H9 (cell line): Measurements from ENCODE around the gene FOXN1. TPM values are rescaled to one million over a fixed set of nuclear protein-coding genes. Genes with fewer than 3 reads are reported as not detected.
A peak's percentile ranks its signal among the peaks of the same experiment; 100 is the strongest.

Experiments
- DNase-seq: peaks from one replicate; pipeline ENCODE4 v3.0.0-alpha.2; 2017
- H2AFZ ChIP-seq: one replicate; pipeline ENCODE4 v1.6.1; 2013; ENCODE audit warnings: mild to moderate bottlenecking, low read length, control low read depth, moderate library complexity
- H2AK5ac ChIP-seq: 2 replicates; pipeline ENCODE4 v1.6.1; 2013; ENCODE audit warnings: low read length, control low read depth, mixed read lengths; ENCODE audit not compliant: insufficient read length
- H2BK120ac ChIP-seq: one replicate; pipeline ENCODE4 v1.6.1; 2013; ENCODE audit warnings: low read depth, mild to moderate bottlenecking, low read length, control low read depth, inconsistent platforms; ENCODE audit not compliant: poor library complexity, severe bottlenecking
- H2BK12ac ChIP-seq: 2 replicates; pipeline ENCODE4 v1.6.1; 2013; ENCODE audit warnings: low read length, control low read depth, mixed read lengths, low read depth; ENCODE audit not compliant: insufficient read length
- H2BK15ac ChIP-seq: 2 replicates; pipeline ENCODE4 v1.6.1; 2013; ENCODE audit warnings: low read depth, low read length, control low read depth
- H2BK20ac ChIP-seq: one replicate; pipeline ENCODE4 v1.6.1; 2013; ENCODE audit warnings: low read depth, mild to moderate bottlenecking, low read length, control low read depth, inconsistent platforms; ENCODE audit not compliant: poor library complexity, severe bottlenecking
- H2BK5ac ChIP-seq: 2 replicates; pipeline ENCODE4 v1.6.1; 2013; ENCODE audit warnings: low read length, control low read depth, mixed read lengths; ENCODE audit not compliant: insufficient read length
- H3K14ac ChIP-seq: 2 replicates; pipeline ENCODE4 v1.6.1; 2013; ENCODE audit warnings: low read length, control low read depth; ENCODE audit not compliant: insufficient read depth
- H3K18ac ChIP-seq: 2 replicates; pipeline ENCODE4 v1.6.1; 2013; ENCODE audit warnings: low read depth, mild to moderate bottlenecking, mixed read lengths, low read length, control low read depth; ENCODE audit not compliant: insufficient read length
- H3K23ac ChIP-seq: 2 replicates; pipeline ENCODE4 v1.6.1; 2013; ENCODE audit warnings: low read length, control low read depth, mixed read lengths, low read depth; ENCODE audit not compliant: insufficient read length
- H3K23me2 ChIP-seq: 2 replicates; pipeline ENCODE4 v1.6.1; 2013; ENCODE audit warnings: low read depth, mild to moderate bottlenecking, mixed read lengths, low read length, control low read depth; ENCODE audit not compliant: insufficient read length, poor library complexity, severe bottlenecking
- H3K27ac ChIP-seq: 2 replicates; pipeline ENCODE4 v1.5.1; 2013; ENCODE audit warnings: low read length, control low read depth, mixed read lengths, low read depth; ENCODE audit not compliant: insufficient read length
- H3K27me3 ChIP-seq: 2 replicates; pipeline ENCODE4 v1.6.1; 2013; ENCODE audit warnings: low read length, control low read depth, inconsistent platforms; ENCODE audit not compliant: insufficient read depth
- H3K4ac ChIP-seq: 2 replicates; pipeline ENCODE4 v1.6.1; 2013; ENCODE audit warnings: low read depth, mild to moderate bottlenecking, control low read depth, inconsistent platforms, low read length, moderate library complexity
- H3K4me1 ChIP-seq: 2 replicates; pipeline ENCODE4 v1.6.1; 2013; ENCODE audit warnings: low read length, control low read depth, inconsistent platforms; ENCODE audit not compliant: insufficient read depth
- H3K4me2 ChIP-seq: 2 replicates; pipeline ENCODE4 v1.6.1; 2013; ENCODE audit warnings: low read length, control low read depth, mixed read lengths; ENCODE audit not compliant: insufficient read length, insufficient read depth
- H3K56ac ChIP-seq: 2 replicates; pipeline ENCODE4 v1.6.1; 2013; ENCODE audit warnings: low read depth, mild to moderate bottlenecking, mixed read lengths, low read length, control low read depth; ENCODE audit not compliant: insufficient read length
- H3K79me1 ChIP-seq: 2 replicates; pipeline ENCODE4 v1.6.1; 2013; ENCODE audit warnings: low read depth, mild to moderate bottlenecking, moderate library complexity, low read length, control low read depth, inconsistent platforms; ENCODE audit not compliant: insufficient read depth, poor library complexity, severe bottlenecking
- H3K79me2 ChIP-seq: 2 replicates; pipeline ENCODE4 v1.6.1; 2013; ENCODE audit warnings: low read length, control low read depth, inconsistent platforms; ENCODE audit not compliant: insufficient read depth
- H3K9ac ChIP-seq: 2 replicates; pipeline ENCODE4 v1.6.1; 2013; ENCODE audit warnings: low read length, control low read depth, mixed read lengths; ENCODE audit not compliant: insufficient read length; ENCODE audit errors: extremely low read depth
- H3K9me3 ChIP-seq: one replicate; pipeline ENCODE4 v1.6.1; 2013; ENCODE audit warnings: low read depth, low read length, inconsistent platforms; ENCODE audit not compliant: control insufficient read depth
- H3T11ph ChIP-seq: one replicate; pipeline ENCODE4 v1.6.1; 2013; ENCODE audit warnings: mild to moderate bottlenecking, low read length, control low read depth, inconsistent platforms
- H4K20me1 ChIP-seq: one replicate; pipeline ENCODE4 v1.6.1; 2013; ENCODE audit not compliant: control insufficient read depth, insufficient read length, insufficient read depth
- H4K5ac ChIP-seq: 2 replicates; pipeline ENCODE4 v1.6.1; 2013; ENCODE audit warnings: low read depth, mild to moderate bottlenecking, mixed read lengths, low read length, control low read depth; ENCODE audit not compliant: insufficient read length
- H4K8ac ChIP-seq: replicated peaks from 2 replicates; pipeline ENCODE4 v1.6.1; 2013; ENCODE audit warnings: low read length, control low read depth, mixed read lengths, low read depth; ENCODE audit not compliant: insufficient read length
- H4K91ac ChIP-seq: 2 replicates; pipeline ENCODE4 v1.6.1; 2013; ENCODE audit warnings: low read depth, mild to moderate bottlenecking, moderate library complexity, mixed read lengths, low read length, control low read depth; ENCODE audit not compliant: insufficient read length
- H3K27ac Mint-ChIP-seq, 3 experiments: 2 replicates in 2 of 3; 3 replicates in 1 of 3; pipeline ENCODE4 v1.8.0; 2020 to 2021; ENCODE audit warnings: mixed read lengths in 3 of 3, mild to moderate bottlenecking in 1 of 3, moderate library complexity in 1 of 3
- H3K27me3 Mint-ChIP-seq: 2 replicates; pipeline ENCODE4 v1.8.0; 2021; ENCODE audit warnings: low read depth, mild to moderate bottlenecking, moderate library complexity, mixed read lengths
- H3K36me3 Mint-ChIP-seq, 3 experiments: 2 replicates in 2 of 3; 3 replicates in 1 of 3; pipeline ENCODE4 v1.8.0; 2020 to 2021; ENCODE audit warnings: low read depth in 3 of 3, mixed read lengths in 3 of 3; ENCODE audit not compliant: insufficient read depth in 1 of 3
- H3K4me1 Mint-ChIP-seq, 2 experiments: 2 replicates each; pipeline ENCODE4 v1.8.0; 2020; ENCODE audit warnings: mixed read lengths in 2 of 2
- H3K4me3 Mint-ChIP-seq, 2 experiments: 2 replicates in 1 of 2; 3 replicates in 1 of 2; pipeline ENCODE4 v1.8.0; 2020 to 2021; ENCODE audit warnings: mild to moderate bottlenecking in 2 of 2, mixed read lengths in 2 of 2, moderate library complexity in 1 of 2
- H3K9me3 Mint-ChIP-seq, 2 experiments: 2 replicates in 1 of 2; 3 replicates in 1 of 2; pipeline ENCODE4 v1.8.0; 2020; ENCODE audit warnings: mild to moderate bottlenecking in 2 of 2, mixed read lengths in 2 of 2, moderate library complexity in 1 of 2
- WGBS: extraction: QIAGEN DNeasy Blood & Tissue Kit; methylation state at CpG from one replicate; pipeline ENCODE4 v1.1.7; 2013; ENCODE audit warnings: missing lambda C conversion rate, low lambda C conversion rate, mixed read lengths; ENCODE audit not compliant: insufficient read length; ENCODE audit errors: extremely low coverage; 5-methylcytosine and 5-hydroxymethylcytosine counted together
- total RNA-seq: library from RNA; stranded (reverse); gene quantifications from 2 replicates; pipeline ENCODE4 v1.2.1, GENCODE V29; 2021
- TF ChIP-seq, protein P1 (sequence below): fragments of 200-600 bp; sonication (generic); conservative IDR thresholded peaks from 3 replicates; pipeline ENCODE4 v1.8.0; 2021; ENCODE audit warnings: antibody characterized with exemption, mild to moderate bottlenecking

FOXN1 gene
- total RNA-seq, 1 experiment from 2014 or later: not detected

DNA sequence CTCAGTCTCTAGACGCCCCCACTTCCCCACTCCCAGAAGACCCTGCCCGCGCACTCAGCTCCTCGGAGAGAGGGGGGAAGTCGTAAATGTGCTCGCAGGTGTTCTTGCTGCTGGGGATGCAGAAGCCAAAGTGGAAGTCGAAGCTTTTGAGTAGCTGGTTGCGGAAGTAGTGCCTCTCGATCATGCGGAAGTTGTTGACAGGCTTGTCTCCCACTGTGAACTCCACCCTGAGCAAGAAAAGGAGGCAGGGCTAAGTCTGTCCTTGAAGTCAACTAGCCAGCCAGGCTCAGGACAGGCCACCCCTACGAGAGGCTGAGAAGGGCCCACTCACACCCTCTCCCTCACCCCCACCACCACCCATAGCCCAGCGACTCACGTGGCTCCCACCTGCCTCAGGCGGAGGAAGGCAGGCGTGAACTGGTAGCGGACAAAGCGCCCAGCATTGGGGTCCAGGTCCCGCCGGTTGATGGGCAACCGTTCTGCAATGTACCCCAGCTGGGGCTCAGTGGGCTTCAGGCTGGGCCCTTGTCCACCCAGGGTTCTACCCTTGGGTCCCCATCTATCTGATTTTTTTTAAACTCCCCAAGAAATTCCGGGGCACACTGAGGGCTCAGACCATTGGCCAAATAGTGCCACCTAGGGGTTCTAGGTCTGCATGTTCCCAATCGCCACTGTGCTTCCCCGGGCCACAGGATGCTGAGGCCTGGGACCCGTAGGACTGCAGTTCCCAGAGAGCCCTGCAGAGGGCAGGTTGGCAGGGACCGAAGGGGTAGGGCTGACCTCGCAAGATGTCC is 41.7 kb downstream of the FOXN1 start:
- H2BK5ac ChIP-seq: no peak overlapping the region
- H3K23me2 ChIP-seq: peaks cover 5% of the 10 kb centered on the region
- no peaks in the 10 kb centered on the region for H3K9me3 ChIP-seq
- H4K20me1 ChIP-seq: no peaks in the 10 kb centered on the region
- H3K9ac ChIP-seq: no peak overlapping the region
- H3K4me1 Mint-ChIP-seq: peaks cover 38 to 65% of the 10 kb centered on the region in 2 experiments
- TF ChIP-seq, protein P1, sequence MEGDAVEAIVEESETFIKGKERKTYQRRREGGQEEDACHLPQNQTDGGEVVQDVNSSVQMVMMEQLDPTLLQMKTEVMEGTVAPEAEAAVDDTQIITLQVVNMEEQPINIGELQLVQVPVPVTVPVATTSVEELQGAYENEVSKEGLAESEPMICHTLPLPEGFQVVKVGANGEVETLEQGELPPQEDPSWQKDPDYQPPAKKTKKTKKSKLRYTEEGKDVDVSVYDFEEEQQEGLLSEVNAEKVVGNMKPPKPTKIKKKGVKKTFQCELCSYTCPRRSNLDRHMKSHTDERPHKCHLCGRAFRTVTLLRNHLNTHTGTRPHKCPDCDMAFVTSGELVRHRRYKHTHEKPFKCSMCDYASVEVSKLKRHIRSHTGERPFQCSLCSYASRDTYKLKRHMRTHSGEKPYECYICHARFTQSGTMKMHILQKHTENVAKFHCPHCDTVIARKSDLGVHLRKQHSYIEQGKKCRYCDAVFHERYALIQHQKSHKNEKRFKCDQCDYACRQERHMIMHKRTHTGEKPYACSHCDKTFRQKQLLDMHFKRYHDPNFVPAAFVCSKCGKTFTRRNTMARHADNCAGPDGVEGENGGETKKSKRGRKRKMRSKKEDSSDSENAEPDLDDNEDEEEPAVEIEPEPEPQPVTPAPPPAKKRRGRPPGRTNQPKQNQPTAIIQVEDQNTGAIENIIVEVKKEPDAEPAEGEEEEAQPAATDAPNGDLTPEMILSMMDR: peak; percentile 99
- H3K4me3 Mint-ChIP-seq: no peak overlapping the region
- H3T11ph ChIP-seq: no peak overlapping the region
- no peak overlapping the region for H4K5ac ChIP-seq
- peak; percentile 93 for DNase-seq
- peak overlapping the region in 1 of 3 experiments; percentile 75; a peak in 1 of 7 replicates for H3K27ac Mint-ChIP-seq
- H3K79me2 ChIP-seq: no peaks in the 10 kb centered on the region; the same call in 1 of the 2 replicates
- no peak overlapping the region for H3K27ac ChIP-seq
- H2BK120ac ChIP-seq: no peak overlapping the region
- no peak overlapping the region for H3K4ac ChIP-seq
- H3K9me3 Mint-ChIP-seq: no peaks in the 10 kb centered on the region
- H3K27me3 ChIP-seq: no peaks in the 10 kb centered on the region
- no CpG with 5 or more reads among the region's 26 CpGs for WGBS
- H4K91ac ChIP-seq: no peak overlapping the region
- no peak overlapping the region for H3K14ac ChIP-seq
- H2BK15ac ChIP-seq: no peak overlapping the region
- H3K4me1 ChIP-seq: peaks cover 8% of the 10 kb centered on the region; the same call in 1 of the 2 replicates
- H3K36me3 Mint-ChIP-seq: peaks cover 2 to 6% (median 3%) of the 10 kb centered on the region in 3 experiments; a peak in 4 of 7 replicates
- H2BK12ac ChIP-seq: no peak overlapping the region
- no peak overlapping the region for H3K56ac ChIP-seq
- no peak overlapping the region for H3K18ac ChIP-seq
- no peak overlapping the region for H2BK20ac ChIP-seq
- no peak overlapping the region for H2AK5ac ChIP-seq
- H3K27me3 Mint-ChIP-seq: peaks cover 4% of the 10 kb centered on the region
- no peak overlapping the region for H2AFZ ChIP-seq
- no peak overlapping the region for H4K8ac ChIP-seq
- H3K4me2 ChIP-seq: no peak overlapping the region
- H3K79me1 ChIP-seq: no peaks in the 10 kb centered on the region
- no peak overlapping the region for H3K23ac ChIP-seq
